K562 (cell line): ENCODE results near the gene TRAF5. TPM values are rescaled to one million over a fixed set of nuclear protein-coding genes. Genes with fewer than 3 reads are reported as not detected.
A peak's percentile ranks its signal among the peaks of the same experiment; 100 is the strongest.

Source experiments
- DPF2 ChIP-seq: fragments of 450-650 bp; IDR thresholded peaks from 2 replicates; pipeline ENCODE4 v1.6.1; 2016
- EGR1 ChIP-seq: fragments of 450-650 bp; conservative IDR thresholded peaks from 2 replicates; pipeline ENCODE4 v1.6.1; 2017; ENCODE audit warnings: mild to moderate bottlenecking
- KLF1 ChIP-seq: fragments of 450-650 bp; IDR thresholded peaks from 2 replicates; pipeline ENCODE4 v1.6.1; 2016; ENCODE audit warnings: missing genetic modification characterization, missing compliant biosample characterization
- MED1 ChIP-seq: sonication (generic); formaldehyde crosslinking; IDR thresholded peaks from 2 replicates; pipeline ENCODE4 v1.8.1; 2023; ENCODE audit warnings: missing genetic modification reagents, borderline replicate concordance
- NCOA1 ChIP-seq: fragments of 450-650 bp; IDR thresholded peaks from 2 replicates; pipeline ENCODE4 v1.6.1; 2016; ENCODE audit warnings: low read depth
- NCOA6 ChIP-seq: fragments of 450-650 bp; IDR thresholded peaks from 2 replicates; pipeline ENCODE4 v1.6.1; 2017; ENCODE audit warnings: mild to moderate bottlenecking
- NFIC ChIP-seq: fragments of 450-650 bp; IDR thresholded peaks from 2 replicates; pipeline ENCODE4 v1.6.1; 2017; ENCODE audit warnings: mild to moderate bottlenecking, inconsistent platforms
- PHB ChIP-seq: fragments of 250-450 bp; sonication (Bioruptor Pico); IDR thresholded peaks from 2 replicates; pipeline ENCODE4 v1.5.0; 2021
- POLR2AphosphoS2 ChIP-seq: IDR thresholded peaks from 2 replicates; pipeline ENCODE4 v1.6.1; 2012; ENCODE audit warnings: low read length, improper control_type of control experiment
- POLR2B ChIP-seq: fragments of 450-650 bp; IDR thresholded peaks from 2 replicates; pipeline ENCODE4 v1.6.1; 2018; ENCODE audit warnings: low read depth; ENCODE audit not compliant: partially characterized antibody
- SAFB2 ChIP-seq: fragments of 200-400 bp; formaldehyde crosslinking; IDR thresholded peaks from 2 replicates; pipeline ENCODE4 v1.6.1; 2018; ENCODE audit warnings: borderline replicate concordance, low read length, low read depth, moderate library complexity; ENCODE audit not compliant: severe bottlenecking
- ZNF778 ChIP-seq: fragments of 450-650 bp; formaldehyde crosslinking; IDR thresholded peaks from 2 replicates; pipeline ENCODE4 v1.4.0; 2020; ENCODE audit warnings: mild to moderate bottlenecking, moderate library complexity
- polyA plus RNA-seq, 8 experiments: library from polyadenylated mRNA; depleted of rRNA in 4 of 8; stranded (reverse) in 5 of 8; unstranded in 3 of 8; fragments of >200 nt; fragmentation: Nextera tagmentation in 2 of 8; fragmentation: Illumina TruSeq in 1 of 8; extraction: Ambion mirVana in 2 of 8; extraction: Trizol in 1 of 8; gene quantifications; 2 replicates each; pipeline versions ENCODE4 v1.2.1 to v1.2.3, GENCODE V29; 2011 to 2014; ENCODE audit warnings: inconsistent platforms in 1 of 8, missing spikeins in 1 of 8
- total RNA-seq, 7 experiments: library from RNA; depleted of rRNA in 6 of 7; stranded (reverse); fragments of >200 nt in 6 of 7; fragmentation: Illumina TruSeq in 2 of 7; extraction: Trizol in 2 of 7; gene quantifications; 2 replicates each; pipeline versions ENCODE4 v1.2.1 to v1.2.3, GENCODE V29; 2011 to 2021; ENCODE audit warnings: low replicate concordance in 1 of 7
- TF ChIP-seq, protein P1 (sequence below): fragments of 450-650 bp; IDR thresholded peaks from 2 replicates; pipeline ENCODE4 v1.7.0; 2016; ENCODE audit warnings: borderline replicate concordance
- TF ChIP-seq, protein P2 (sequence below): sonication (generic); formaldehyde crosslinking; IDR thresholded peaks from 2 replicates; pipeline ENCODE4 v1.8.0; 2022; ENCODE audit warnings: mild to moderate bottlenecking, low read depth, missing genetic modification reagents
- TF ChIP-seq, protein P3 (sequence below), 2 experiments: fragments of 150-350 bp in 1 of 2; IDR thresholded peaks; 2 replicates each; pipeline ENCODE4 v1.6.1; 2012 to 2016; ENCODE audit warnings: low read depth in 2 of 2, low read length in 2 of 2, mild to moderate bottlenecking in 1 of 2, moderate library complexity in 1 of 2
- TF ChIP-seq, protein P4 (sequence below): fragments of 250-450 bp; sonication (Bioruptor Pico); IDR thresholded peaks from 2 replicates; pipeline ENCODE4 v1.5.0; 2020; ENCODE audit warnings: mild to moderate bottlenecking, borderline replicate concordance
- TF ChIP-seq, protein P5 (sequence below): fragments of 450-650 bp; IDR thresholded peaks from 2 replicates; pipeline ENCODE4 v1.6.1; 2016; ENCODE audit warnings: low read depth, mild to moderate bottlenecking, moderate library complexity

TRAF5 gene
- total and polyA plus RNA-seq, 9 of the 15 experiments (the other 6 are each of a cell fraction or from before 2014, with no cell fraction given) = 2.0 to 9.3 (median 5.3) TPM

DNA sequence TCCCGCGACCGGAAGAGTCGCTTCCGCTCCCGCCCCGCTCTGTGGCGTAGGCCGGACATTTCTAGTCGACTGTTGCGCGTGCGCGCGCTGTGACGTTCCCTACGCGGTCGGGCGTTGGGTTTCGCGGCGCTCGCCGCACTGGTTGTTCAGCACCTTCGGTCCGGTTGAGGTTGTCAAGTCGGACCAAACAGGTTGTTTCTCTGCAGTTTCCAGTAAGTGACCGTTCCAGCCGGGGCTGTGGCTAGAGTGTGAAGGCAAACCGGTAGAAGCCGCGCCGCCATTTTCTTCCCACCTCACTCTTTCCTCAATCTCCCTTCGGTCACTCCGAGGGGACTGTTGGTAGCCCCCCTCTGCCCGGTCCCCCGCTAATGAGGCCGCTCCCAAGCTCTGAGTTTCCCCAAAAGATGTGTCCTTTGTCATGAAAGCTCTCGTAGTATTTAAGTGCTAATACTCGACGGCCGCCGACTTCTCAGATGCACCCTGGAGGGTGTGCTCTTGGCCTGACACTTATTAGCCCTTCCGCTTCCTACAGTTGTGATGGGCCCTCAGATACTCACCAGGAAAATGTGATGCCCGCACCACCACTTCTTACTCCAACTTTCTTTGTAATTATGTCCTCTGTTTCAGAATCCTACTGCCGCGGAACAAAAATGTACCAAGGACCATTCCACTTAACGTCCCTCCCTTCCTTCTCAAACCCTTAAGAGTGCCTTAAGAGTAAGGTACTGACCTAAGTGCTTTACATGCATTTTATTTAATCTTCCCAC, 56.3 kb downstream of the TRAF5 start (continued):
- TF ChIP-seq, protein P1, sequence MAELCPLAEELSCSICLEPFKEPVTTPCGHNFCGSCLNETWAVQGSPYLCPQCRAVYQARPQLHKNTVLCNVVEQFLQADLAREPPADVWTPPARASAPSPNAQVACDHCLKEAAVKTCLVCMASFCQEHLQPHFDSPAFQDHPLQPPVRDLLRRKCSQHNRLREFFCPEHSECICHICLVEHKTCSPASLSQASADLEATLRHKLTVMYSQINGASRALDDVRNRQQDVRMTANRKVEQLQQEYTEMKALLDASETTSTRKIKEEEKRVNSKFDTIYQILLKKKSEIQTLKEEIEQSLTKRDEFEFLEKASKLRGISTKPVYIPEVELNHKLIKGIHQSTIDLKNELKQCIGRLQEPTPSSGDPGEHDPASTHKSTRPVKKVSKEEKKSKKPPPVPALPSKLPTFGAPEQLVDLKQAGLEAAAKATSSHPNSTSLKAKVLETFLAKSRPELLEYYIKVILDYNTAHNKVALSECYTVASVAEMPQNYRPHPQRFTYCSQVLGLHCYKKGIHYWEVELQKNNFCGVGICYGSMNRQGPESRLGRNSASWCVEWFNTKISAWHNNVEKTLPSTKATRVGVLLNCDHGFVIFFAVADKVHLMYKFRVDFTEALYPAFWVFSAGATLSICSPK = no peak
- TF ChIP-seq ZNF778 (no peak), MED1 (CRISPR knock-in tag) (no peak), NCOA6 (peak; percentile 68), POLR2B (peak; percentile 99), KLF1 (tag) (peak; percentile 75; the same call in 1 of the 2 replicates), EGR1 (peak; percentile 48; the same call in 1 of the 2 replicates), NCOA1 (no peak; the same call in 1 of the 2 replicates), NFIC (peak; percentile 60; the same call in 1 of the 2 replicates), SAFB2 (no peak), PHB (CRISPR knock-in tag) (peak; percentile 45; the same call in 1 of the 2 replicates), DPF2 (peak; percentile 17; the same call in 1 of the 2 replicates), POLR2AphosphoS2 (peak; percentile 87; the same call in 1 of the 2 replicates)
- TF ChIP-seq, protein P2, sequence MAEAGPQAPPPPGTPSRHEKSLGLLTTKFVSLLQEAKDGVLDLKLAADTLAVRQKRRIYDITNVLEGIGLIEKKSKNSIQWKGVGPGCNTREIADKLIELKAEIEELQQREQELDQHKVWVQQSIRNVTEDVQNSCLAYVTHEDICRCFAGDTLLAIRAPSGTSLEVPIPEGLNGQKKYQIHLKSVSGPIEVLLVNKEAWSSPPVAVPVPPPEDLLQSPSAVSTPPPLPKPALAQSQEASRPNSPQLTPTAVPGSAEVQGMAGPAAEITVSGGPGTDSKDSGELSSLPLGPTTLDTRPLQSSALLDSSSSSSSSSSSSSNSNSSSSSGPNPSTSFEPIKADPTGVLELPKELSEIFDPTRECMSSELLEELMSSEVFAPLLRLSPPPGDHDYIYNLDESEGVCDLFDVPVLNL (CRISPR knock-in tag) = peak; percentile 68; the same call in 1 of the 2 replicates
- TF ChIP-seq, protein P3, sequence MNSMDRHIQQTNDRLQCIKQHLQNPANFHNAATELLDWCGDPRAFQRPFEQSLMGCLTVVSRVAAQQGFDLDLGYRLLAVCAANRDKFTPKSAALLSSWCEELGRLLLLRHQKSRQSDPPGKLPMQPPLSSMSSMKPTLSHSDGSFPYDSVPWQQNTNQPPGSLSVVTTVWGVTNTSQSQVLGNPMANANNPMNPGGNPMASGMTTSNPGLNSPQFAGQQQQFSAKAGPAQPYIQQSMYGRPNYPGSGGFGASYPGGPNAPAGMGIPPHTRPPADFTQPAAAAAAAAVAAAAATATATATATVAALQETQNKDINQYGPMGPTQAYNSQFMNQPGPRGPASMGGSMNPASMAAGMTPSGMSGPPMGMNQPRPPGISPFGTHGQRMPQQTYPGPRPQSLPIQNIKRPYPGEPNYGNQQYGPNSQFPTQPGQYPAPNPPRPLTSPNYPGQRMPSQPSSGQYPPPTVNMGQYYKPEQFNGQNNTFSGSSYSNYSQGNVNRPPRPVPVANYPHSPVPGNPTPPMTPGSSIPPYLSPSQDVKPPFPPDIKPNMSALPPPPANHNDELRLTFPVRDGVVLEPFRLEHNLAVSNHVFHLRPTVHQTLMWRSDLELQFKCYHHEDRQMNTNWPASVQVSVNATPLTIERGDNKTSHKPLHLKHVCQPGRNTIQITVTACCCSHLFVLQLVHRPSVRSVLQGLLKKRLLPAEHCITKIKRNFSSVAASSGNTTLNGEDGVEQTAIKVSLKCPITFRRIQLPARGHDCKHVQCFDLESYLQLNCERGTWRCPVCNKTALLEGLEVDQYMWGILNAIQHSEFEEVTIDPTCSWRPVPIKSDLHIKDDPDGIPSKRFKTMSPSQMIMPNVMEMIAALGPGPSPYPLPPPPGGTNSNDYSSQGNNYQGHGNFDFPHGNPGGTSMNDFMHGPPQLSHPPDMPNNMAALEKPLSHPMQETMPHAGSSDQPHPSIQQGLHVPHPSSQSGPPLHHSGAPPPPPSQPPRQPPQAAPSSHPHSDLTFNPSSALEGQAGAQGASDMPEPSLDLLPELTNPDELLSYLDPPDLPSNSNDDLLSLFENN (IDR thresholded peaks at IDR 0.05; ENCODE audit: low read depth in 2 of 2, low read length in 2 of 2) = peak in 1 of 2 experiments; percentile 76; a peak in 1 of 4 replicates
- TF ChIP-seq, protein P4, sequence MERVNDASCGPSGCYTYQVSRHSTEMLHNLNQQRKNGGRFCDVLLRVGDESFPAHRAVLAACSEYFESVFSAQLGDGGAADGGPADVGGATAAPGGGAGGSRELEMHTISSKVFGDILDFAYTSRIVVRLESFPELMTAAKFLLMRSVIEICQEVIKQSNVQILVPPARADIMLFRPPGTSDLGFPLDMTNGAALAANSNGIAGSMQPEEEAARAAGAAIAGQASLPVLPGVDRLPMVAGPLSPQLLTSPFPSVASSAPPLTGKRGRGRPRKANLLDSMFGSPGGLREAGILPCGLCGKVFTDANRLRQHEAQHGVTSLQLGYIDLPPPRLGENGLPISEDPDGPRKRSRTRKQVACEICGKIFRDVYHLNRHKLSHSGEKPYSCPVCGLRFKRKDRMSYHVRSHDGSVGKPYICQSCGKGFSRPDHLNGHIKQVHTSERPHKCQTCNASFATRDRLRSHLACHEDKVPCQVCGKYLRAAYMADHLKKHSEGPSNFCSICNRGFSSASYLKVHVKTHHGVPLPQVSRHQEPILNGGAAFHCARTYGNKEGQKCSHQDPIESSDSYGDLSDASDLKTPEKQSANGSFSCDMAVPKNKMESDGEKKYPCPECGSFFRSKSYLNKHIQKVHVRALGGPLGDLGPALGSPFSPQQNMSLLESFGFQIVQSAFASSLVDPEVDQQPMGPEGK (CRISPR knock-in tag) = no peak; the same call in 1 of the 2 replicates
- TF ChIP-seq, protein P5, sequence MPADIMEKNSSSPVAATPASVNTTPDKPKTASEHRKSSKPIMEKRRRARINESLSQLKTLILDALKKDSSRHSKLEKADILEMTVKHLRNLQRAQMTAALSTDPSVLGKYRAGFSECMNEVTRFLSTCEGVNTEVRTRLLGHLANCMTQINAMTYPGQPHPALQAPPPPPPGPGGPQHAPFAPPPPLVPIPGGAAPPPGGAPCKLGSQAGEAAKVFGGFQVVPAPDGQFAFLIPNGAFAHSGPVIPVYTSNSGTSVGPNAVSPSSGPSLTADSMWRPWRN = no peak
